Naive B cell (primary cell): ENCODE results near the gene PRIMPOL. TPM values are rescaled to one million over a fixed set of nuclear protein-coding genes. Genes with fewer than 3 reads are reported as not detected.

Experiments used
- ATAC-seq, 2 donors: fragments of 150-1000 bp; cut with Tn5 transposase; 2 replicates each; pipeline ENCODE4 v1.10.0; 2021; ENCODE audit warnings: low read depth in 2 of 2, mild to moderate bottlenecking in 2 of 2, moderate library complexity in 2 of 2
- DNase-seq: peaks from one replicate; pipeline ENCODE4 v3.0.0; 2022
- H3K27ac Mint-ChIP-seq, 6 donors: one replicate each; pipeline ENCODE4 v1.8.0; 2020 to 2022; ENCODE audit warnings: mild to moderate bottlenecking in 6 of 6, mixed read lengths in 6 of 6, moderate library complexity in 5 of 6, inconsistent platforms in 2 of 6
- H3K27me3 Mint-ChIP-seq, 3 donors: one replicate each; pipeline ENCODE4 v1.8.0; 2021 to 2022; ENCODE audit warnings: mixed read lengths in 3 of 3, mild to moderate bottlenecking in 1 of 3
- H3K36me3 Mint-ChIP-seq, 2 donors: one replicate each; pipeline ENCODE4 v1.8.0; 2020 to 2022; ENCODE audit warnings: mixed read lengths in 2 of 2, inconsistent platforms in 1 of 2, mild to moderate bottlenecking in 1 of 2
- H3K4me1 Mint-ChIP-seq, 3 donors: one replicate each; pipeline ENCODE4 v1.8.0; 2020 to 2022; ENCODE audit warnings: mixed read lengths in 3 of 3, inconsistent platforms in 1 of 3, mild to moderate bottlenecking in 1 of 3, moderate library complexity in 1 of 3
- H3K4me3 Mint-ChIP-seq, 8 donors: one replicate each; pipeline ENCODE4 v1.8.0; 2020 to 2022; ENCODE audit warnings: mild to moderate bottlenecking in 8 of 8, mixed read lengths in 8 of 8, moderate library complexity in 8 of 8, inconsistent platforms in 2 of 8
- H3K9me3 Mint-ChIP-seq, 7 donors: one replicate each; pipeline ENCODE4 v1.8.0; 2020 to 2022; ENCODE audit warnings: mixed read lengths in 7 of 7, mild to moderate bottlenecking in 5 of 7, inconsistent platforms in 2 of 7, moderate library complexity in 1 of 7
- polyA plus RNA-seq, 6 donors: library from polyadenylated mRNA; unstranded; fragments of 300-500 nt; fragmentation: Illumina TruSeq; gene quantifications; one replicate each; pipeline ENCODE4 v1.2.3, GENCODE V29; 2021; ENCODE audit warnings: low read depth in 6 of 6

The PRIMPOL gene
- polyA plus RNA-seq, 6 donors from 2014 or later = 12.4 to 23.9 (median 17.6) TPM

DNA sequence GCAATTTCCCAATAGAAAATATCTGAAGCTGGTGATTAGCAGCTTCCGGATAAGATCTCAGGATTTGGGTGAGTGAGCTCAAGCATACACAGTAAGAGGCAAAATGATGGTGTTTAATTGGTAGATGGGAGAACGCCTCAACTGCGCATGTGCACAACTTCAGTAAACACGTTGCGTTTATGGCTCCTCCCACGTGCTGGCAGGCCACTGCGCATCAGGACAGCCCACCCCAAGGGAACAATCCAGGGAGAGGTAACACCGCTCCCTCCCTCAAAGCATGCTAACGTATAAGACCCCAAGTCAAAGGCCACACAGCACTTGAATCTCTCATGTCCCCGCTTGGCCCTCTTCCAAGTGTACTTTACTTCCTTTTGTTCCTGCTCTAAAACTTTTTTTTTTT lies 94.7 kb downstream of the PRIMPOL start:
- H3K4me1 Mint-ChIP-seq = peaks cover 12 to 25% (median 23%) of the 10 kb centered on the region in 3 donors
- H3K9me3 Mint-ChIP-seq = peaks cover 0 to 2% (median 0%) of the 10 kb centered on the region in 7 donors
- no peak overlapping the region for H3K4me3 Mint-ChIP-seq
- no peaks in the 10 kb centered on the region for H3K36me3 Mint-ChIP-seq
- H3K27ac Mint-ChIP-seq = no peak overlapping the region
- no peaks in the 10 kb centered on the region for H3K27me3 Mint-ChIP-seq
- ATAC-seq (no peak), DNase-seq (no peak)

Other genes with a start within 250 kb of the PRIMPOL start
- gene IRF2, start 175.2 kb upstream of the PRIMPOL start, polyA plus RNA-seq = 100 to 1,000 TPM; 119 to 174 (median 151) TPM
- 1 to 10 TPM; 3.4 to 5.9 (median 4.3) TPM for gene CASP3, start 291 bp upstream of the PRIMPOL start, polyA plus RNA-seq
- gene CENPU, start 84.4 kb downstream of the PRIMPOL start, polyA plus RNA-seq = 1 to 10 TPM in 4 of 6 donors, under 1 TPM in 2; 0.27 to 4.9 (median 2.3) TPM
- gene ACSL1, start 176.2 kb downstream of the PRIMPOL start, polyA plus RNA-seq = 10 to 100 TPM in 1 of 6 donors, 1 to 10 TPM in 5; 5.0 to 10.1 (median 6.8) TPM